ENCODE measurements around the gene IMMP2L. TPM values are rescaled to one million over a fixed set of nuclear protein-coding genes. Genes with fewer than 3 reads are reported as not detected.
"Not testable (repeated sequence)": the region's sequence is repeated elsewhere in the genome, so short reads cannot be mapped to it uniquely, and the experiment has no call there.

The IMMP2L gene
- 1 to 10 TPM; 7.3 to 7.7 TPM for total RNA-seq

GRCh38 chr7:111561904-111562732 is at the start of gene IMMP2L:
TSS of gene IMMP2L (minus strand) at chr7:111562492.
- Histone ChIP-seq H3K4me3 (peak within 1 kb of the TSS; percentile 91 to 93), H3K36me3 (no peaks in the 10 kb centered on the region), H3K27ac (peak within 1 kb of the TSS; percentile 87 to 90), H3K27me3 (no peaks in the 10 kb centered on the region), H3K4me1 (peaks cover 0 to 16% of the 10 kb centered on the region in 2 donors), H3K9me3 (no peaks in the 10 kb centered on the region)
- TF ChIP-seq CTCF (IDR thresholded peaks at IDR 0.05): peak in 1 of 2 donors; percentile 67
- DNase-seq (ENCODE audit: low spot score): peak; percentile 85

GRCh38 chr7:111609483-111610254 is 47.4 kb upstream of the IMMP2L start:
- H3K4me1 ChIP-seq; H3K27ac ChIP-seq; H3K9me3 ChIP-seq; H3K4me3 ChIP-seq; H3K36me3 ChIP-seq; DNase-seq (ENCODE audit: low spot score); H3K27me3 ChIP-seq: not testable (repeated sequence)

GRCh38 chr7:111607621-111608020 is 45.3 kb upstream of the IMMP2L start:
- Histone ChIP-seq H3K36me3 (no peaks in the 10 kb centered on the region), H3K27me3 (no peaks in the 10 kb centered on the region), H3K27ac (no peak overlapping the region), H3K4me3 (no peak overlapping the region), H3K9me3 (no peaks in the 10 kb centered on the region), H3K4me1 (no peaks in the 10 kb centered on the region)
- TF ChIP-seq CTCF (IDR thresholded peaks at IDR 0.05): no peak
- DNase-seq (ENCODE audit: low spot score): no peak

GRCh38 chr7:111605246-111605645 is 43.0 kb upstream of the IMMP2L start:
- Histone ChIP-seq H3K9me3 (no peaks in the 10 kb centered on the region), H3K4me1 (no peaks in the 10 kb centered on the region), H3K36me3 (no peaks in the 10 kb centered on the region), H3K4me3 (no peak overlapping the region), H3K27me3 (no peaks in the 10 kb centered on the region), H3K27ac (no peak overlapping the region)
- DNase-seq (ENCODE audit: low spot score): no peak
- no peak for TF ChIP-seq CTCF (IDR thresholded peaks at IDR 0.05)

- Histone ChIP-seq H3K27me3 (no peaks in the 10 kb centered on the region), H3K4me3 (no peak overlapping the region), H3K36me3 (no peaks in the 10 kb centered on the region), H3K27ac (no peak overlapping the region), H3K9me3 (no peaks in the 10 kb centered on the region), H3K4me1 (no peaks in the 10 kb centered on the region)
- no peak for DNase-seq (ENCODE audit: low spot score)
- no peak for TF ChIP-seq CTCF (IDR thresholded peaks at IDR 0.05)
Observed at GRCh38 chr7:111600091-111600490, 37.8 kb upstream of the IMMP2L start.

GRCh38 chr7:111595780-111596179 is 33.5 kb upstream of the IMMP2L start:
- TF ChIP-seq CTCF (IDR thresholded peaks at IDR 0.05): no peak
- Histone ChIP-seq H3K36me3 (no peaks in the 10 kb centered on the region), H3K4me3 (no peak overlapping the region), H3K27me3 (no peaks in the 10 kb centered on the region), H3K4me1 (no peaks in the 10 kb centered on the region), H3K27ac (no peak overlapping the region), H3K9me3 (no peaks in the 10 kb centered on the region)
- no peak for DNase-seq (ENCODE audit: low spot score)

All from right atrium auricular region (tissue), 2 donors.